ENCODE data around the gene BNC2. TPM values are rescaled to one million over a fixed set of nuclear protein-coding genes. Genes with fewer than 3 reads are reported as not detected.

The BNC2 gene
- total and polyA plus RNA-seq, 2 of the 13 experiments (the other 11 are each of a cell fraction or from before 2014, with no cell fraction given) = not detected

DNA sequence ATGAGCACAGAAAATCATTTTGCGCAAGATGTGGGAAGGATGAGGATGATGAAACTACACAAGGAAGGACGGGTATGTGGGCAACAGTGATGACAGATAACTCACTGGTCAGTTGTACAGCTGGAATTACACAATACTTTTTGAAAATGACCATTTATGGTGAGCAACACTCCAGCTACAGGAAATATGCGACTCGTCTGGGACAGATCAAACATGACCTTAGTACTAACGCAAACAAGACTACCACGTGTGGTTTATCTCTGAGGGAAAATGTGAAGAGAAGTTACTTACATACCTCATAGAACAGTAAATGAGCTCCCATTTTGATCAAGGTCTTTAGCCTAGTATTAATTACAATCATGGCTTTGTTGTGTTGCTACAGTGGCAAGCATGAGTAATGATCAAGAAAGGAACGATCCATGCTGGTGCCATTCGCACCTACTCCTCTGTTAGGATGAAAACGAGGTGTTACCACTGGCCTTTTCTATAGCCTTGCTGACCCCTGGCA lies 456.9 kb downstream of the BNC2 start (continued):
- TF ChIP-seq, protein P1, sequence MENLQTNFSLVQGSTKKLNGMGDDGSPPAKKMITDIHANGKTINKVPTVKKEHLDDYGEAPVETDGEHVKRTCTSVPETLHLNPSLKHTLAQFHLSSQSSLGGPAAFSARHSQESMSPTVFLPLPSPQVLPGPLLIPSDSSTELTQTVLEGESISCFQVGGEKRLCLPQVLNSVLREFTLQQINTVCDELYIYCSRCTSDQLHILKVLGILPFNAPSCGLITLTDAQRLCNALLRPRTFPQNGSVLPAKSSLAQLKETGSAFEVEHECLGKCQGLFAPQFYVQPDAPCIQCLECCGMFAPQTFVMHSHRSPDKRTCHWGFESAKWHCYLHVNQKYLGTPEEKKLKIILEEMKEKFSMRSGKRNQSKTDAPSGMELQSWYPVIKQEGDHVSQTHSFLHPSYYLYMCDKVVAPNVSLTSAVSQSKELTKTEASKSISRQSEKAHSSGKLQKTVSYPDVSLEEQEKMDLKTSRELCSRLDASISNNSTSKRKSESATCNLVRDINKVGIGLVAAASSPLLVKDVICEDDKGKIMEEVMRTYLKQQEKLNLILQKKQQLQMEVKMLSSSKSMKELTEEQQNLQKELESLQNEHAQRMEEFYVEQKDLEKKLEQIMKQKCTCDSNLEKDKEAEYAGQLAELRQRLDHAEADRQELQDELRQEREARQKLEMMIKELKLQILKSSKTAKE (CRISPR knock-in tag; IDR thresholded peaks at IDR 0.05; ENCODE audit: borderline replicate concordance) = peak; percentile 75
- TF ChIP-seq SAFB2 (CRISPR knock-in tag; IDR thresholded peaks at IDR 0.05; ENCODE audit: borderline replicate concordance, low read depth) = no peak
- TF ChIP-seq SCMH1 (CRISPR knock-in tag; IDR thresholded peaks at IDR 0.05; ENCODE audit: borderline replicate concordance) = no peak
- TF ChIP-seq NR1H2 (CRISPR knock-in tag; IDR thresholded peaks at IDR 0.05; ENCODE audit: borderline replicate concordance, low read depth) = no peak
- TF ChIP-seq, protein P2, sequence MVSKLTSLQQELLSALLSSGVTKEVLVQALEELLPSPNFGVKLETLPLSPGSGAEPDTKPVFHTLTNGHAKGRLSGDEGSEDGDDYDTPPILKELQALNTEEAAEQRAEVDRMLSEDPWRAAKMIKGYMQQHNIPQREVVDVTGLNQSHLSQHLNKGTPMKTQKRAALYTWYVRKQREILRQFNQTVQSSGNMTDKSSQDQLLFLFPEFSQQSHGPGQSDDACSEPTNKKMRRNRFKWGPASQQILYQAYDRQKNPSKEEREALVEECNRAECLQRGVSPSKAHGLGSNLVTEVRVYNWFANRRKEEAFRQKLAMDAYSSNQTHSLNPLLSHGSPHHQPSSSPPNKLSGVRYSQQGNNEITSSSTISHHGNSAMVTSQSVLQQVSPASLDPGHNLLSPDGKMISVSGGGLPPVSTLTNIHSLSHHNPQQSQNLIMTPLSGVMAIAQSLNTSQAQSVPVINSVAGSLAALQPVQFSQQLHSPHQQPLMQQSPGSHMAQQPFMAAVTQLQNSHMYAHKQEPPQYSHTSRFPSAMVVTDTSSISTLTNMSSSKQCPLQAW (CRISPR knock-in tag; IDR thresholded peaks at IDR 0.05) = no peak
- TF ChIP-seq, protein P3, sequence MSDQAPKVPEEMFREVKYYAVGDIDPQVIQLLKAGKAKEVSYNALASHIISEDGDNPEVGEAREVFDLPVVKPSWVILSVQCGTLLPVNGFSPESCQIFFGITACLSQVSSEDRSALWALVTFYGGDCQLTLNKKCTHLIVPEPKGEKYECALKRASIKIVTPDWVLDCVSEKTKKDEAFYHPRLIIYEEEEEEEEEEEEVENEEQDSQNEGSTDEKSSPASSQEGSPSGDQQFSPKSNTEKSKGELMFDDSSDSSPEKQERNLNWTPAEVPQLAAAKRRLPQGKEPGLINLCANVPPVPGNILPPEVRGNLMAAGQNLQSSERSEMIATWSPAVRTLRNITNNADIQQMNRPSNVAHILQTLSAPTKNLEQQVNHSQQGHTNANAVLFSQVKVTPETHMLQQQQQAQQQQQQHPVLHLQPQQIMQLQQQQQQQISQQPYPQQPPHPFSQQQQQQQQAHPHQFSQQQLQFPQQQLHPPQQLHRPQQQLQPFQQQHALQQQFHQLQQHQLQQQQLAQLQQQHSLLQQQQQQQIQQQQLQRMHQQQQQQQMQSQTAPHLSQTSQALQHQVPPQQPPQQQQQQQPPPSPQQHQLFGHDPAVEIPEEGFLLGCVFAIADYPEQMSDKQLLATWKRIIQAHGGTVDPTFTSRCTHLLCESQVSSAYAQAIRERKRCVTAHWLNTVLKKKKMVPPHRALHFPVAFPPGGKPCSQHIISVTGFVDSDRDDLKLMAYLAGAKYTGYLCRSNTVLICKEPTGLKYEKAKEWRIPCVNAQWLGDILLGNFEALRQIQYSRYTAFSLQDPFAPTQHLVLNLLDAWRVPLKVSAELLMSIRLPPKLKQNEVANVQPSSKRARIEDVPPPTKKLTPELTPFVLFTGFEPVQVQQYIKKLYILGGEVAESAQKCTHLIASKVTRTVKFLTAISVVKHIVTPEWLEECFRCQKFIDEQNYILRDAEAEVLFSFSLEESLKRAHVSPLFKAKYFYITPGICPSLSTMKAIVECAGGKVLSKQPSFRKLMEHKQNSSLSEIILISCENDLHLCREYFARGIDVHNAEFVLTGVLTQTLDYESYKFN (CRISPR knock-in tag; conservative IDR thresholded peaks at IDR 0.05) = peak; percentile 62
- TF ChIP-seq NFIC (IDR thresholded peaks at IDR 0.05; ENCODE audit: low read length) = no peak; the same call in 1 of the 2 replicates
- TF ChIP-seq CEBPG (CRISPR knock-in tag; IDR thresholded peaks at IDR 0.05) = peak; percentile 95
- no peak for TF ChIP-seq GFI1 (CRISPR knock-in tag; IDR thresholded peaks at IDR 0.05; ENCODE audit: borderline replicate concordance)
- TF ChIP-seq, protein P4, sequence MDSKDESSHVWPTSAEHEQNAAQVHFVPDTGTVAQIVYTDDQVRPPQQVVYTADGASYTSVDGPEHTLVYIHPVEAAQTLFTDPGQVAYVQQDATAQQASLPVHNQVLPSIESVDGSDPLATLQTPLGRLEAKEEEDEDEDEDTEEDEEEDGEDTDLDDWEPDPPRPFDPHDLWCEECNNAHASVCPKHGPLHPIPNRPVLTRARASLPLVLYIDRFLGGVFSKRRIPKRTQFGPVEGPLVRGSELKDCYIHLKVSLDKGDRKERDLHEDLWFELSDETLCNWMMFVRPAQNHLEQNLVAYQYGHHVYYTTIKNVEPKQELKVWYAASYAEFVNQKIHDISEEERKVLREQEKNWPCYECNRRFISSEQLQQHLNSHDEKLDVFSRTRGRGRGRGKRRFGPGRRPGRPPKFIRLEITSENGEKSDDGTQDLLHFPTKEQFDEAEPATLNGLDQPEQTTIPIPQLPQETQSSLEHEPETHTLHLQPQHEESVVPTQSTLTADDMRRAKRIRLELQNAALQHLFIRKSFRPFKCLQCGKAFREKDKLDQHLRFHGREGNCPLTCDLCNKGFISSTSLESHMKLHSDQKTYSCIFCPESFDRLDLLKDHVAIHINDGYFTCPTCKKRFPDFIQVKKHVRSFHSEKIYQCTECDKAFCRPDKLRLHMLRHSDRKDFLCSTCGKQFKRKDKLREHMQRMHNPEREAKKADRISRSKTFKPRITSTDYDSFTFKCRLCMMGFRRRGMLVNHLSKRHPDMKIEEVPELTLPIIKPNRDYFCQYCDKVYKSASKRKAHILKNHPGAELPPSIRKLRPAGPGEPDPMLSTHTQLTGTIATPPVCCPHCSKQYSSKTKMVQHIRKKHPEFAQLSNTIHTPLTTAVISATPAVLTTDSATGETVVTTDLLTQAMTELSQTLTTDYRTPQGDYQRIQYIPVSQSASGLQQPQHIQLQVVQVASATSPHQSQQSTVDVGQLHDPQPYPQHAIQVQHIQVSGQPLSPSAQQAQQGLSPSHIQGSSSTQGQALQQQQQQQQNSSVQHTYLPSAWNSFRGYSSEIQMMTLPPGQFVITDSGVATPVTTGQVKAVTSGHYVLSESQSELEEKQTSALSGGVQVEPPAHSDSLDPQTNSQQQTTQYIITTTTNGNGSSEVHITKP (CRISPR knock-in tag; IDR thresholded peaks at IDR 0.05; ENCODE audit: low read depth) = no peak
- no peak for TF ChIP-seq HOXA7 (CRISPR knock-in tag; IDR thresholded peaks at IDR 0.05)
- TF ChIP-seq MBNL3 (CRISPR knock-in tag; conservative IDR thresholded peaks at IDR 0.05) = no peak
- TF ChIP-seq ZNF256 (CRISPR knock-in tag; conservative IDR thresholded peaks at IDR 0.05) = no peak
- TF ChIP-seq MXD4 (CRISPR knock-in tag; IDR thresholded peaks at IDR 0.05) = peak; percentile 38; the same call in 1 of the 2 replicates
- TF ChIP-seq, protein P5, sequence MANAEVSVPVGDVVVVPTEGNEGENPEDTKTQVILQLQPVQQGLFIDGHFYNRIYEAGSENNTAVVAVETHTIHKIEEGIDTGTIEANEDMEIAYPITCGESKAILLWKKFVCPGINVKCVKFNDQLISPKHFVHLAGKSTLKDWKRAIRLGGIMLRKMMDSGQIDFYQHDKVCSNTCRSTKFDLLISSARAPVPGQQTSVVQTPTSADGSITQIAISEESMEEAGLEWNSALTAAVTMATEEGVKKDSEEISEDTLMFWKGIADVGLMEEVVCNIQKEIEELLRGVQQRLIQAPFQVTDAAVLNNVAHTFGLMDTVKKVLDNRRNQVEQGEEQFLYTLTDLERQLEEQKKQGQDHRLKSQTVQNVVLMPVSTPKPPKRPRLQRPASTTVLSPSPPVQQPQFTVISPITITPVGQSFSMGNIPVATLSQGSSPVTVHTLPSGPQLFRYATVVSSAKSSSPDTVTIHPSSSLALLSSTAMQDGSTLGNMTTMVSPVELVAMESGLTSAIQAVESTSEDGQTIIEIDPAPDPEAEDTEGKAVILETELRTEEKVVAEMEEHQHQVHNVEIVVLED (CRISPR knock-in tag; IDR thresholded peaks at IDR 0.05; ENCODE audit: borderline replicate concordance) = no peak
